ENCODE results near the gene KCNJ11. TPM values are rescaled to one million over a fixed set of nuclear protein-coding genes. Genes with fewer than 3 reads are reported as not detected.
A peak's percentile ranks its signal among the peaks of the same experiment; 100 is the strongest.
"Not testable (repeated sequence)": the region's sequence is repeated elsewhere in the genome, so short reads cannot be mapped to it uniquely, and the experiment has no call there.

The KCNJ11 gene
- total and polyA plus RNA-seq, 2 of the 13 experiments (the other 11 are each of a cell fraction or from before 2014, with no cell fraction given): 0.38 to 1.6 TPM

- in situ Hi-C loops (cut with HindIII; ENCODE audit: extremely low pct_ligation_motif_present, low pct_unique_long_range_greater_than_20kb); BruUV-seq (replicated peaks); H3K27me3 ChIP-seq (ENCODE audit: control insufficient read depth in 1 of 2, insufficient read depth in 2 of 2, low read length in 2 of 2); H2AFZ ChIP-seq (ENCODE audit: low read length); CTCF ChIA-PET (ENCODE audit: low intra/inter-chr PET ratio, low total read pairs); H3K9ac ChIP-seq (ENCODE audit: insufficient read depth, low read depth, low read length); H3K9me3 ChIP-seq (ENCODE audit: low read length); H3K4me2 ChIP-seq (ENCODE audit: low read depth, low read length); H4K20me1 ChIP-seq (ENCODE audit: insufficient read depth, low read length); ATAC-seq; intact Hi-C loops (cut with micrococcal nuclease; ENCODE audit: unreplicated experiment); FAIRE-seq; DNase-seq (ENCODE audit: low spot score); POLR2A ChIA-PET; H3K27ac ChIP-seq (ENCODE audit: extremely low read length, insufficient read depth, low read length); H3K36me3 ChIP-seq (replicated peaks in 1 of 2; ENCODE audit: control insufficient read depth in 1 of 2, insufficient read depth in 2 of 2, low read length in 2 of 2); H3K79me2 ChIP-seq (ENCODE audit: insufficient read depth, low read length); H3K4me3 ChIP-seq (replicated peaks in 1 of 3; ENCODE audit: insufficient read depth in 1 of 3, low read depth in 2 of 3, low read length in 3 of 3): not testable (repeated sequence)
- 37% methylated on average over 5 of the region's 5 CpGs for WGBS (ENCODE audit: low lambda C conversion rate)
- H3K4me1 ChIP-seq (ENCODE audit: insufficient read depth, low read length): peaks cover 10% of the 10 kb centered on the region
These were observed 37.8 kb upstream of the KCNJ11 start for GRCh38 chr11:17426233-17426632.

DNA sequence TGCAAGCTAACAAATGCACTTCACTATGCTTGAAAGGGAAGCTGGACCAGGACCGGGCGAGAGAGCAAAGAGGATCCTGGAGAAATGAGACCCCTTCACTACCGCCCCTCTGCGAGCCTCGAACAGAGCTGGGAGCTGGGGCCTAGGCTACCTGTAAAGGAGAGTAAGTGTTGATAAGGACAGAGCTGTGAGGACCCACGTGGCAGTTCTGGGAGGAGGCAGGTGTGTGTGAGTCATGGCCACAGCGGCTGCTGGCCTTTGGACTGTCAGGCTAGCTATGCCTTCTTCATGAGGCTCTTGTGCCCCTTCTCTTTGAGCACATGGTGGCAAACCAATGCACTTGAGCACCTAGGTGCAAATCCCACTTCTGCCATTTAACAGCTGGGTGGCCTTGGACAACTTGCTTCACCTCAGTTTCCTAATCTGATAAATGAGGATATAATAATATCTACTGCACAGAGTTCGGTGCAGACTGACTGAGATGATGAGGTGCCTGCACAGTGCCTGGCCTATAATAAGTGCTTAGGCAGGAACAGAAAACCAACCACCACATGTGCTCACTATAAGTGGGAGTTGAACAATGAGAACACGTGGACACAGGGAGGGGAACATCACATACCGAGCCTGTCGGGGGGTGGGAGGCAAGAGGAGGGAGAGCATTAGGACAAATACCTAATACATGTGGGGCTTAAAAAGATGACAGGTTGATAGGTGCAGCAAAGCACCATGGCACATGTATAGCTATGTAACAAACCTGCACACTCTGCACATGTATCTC, 35.3 kb upstream of the KCNJ11 start:
- Histone ChIP-seq H3K79me2 (ENCODE audit: insufficient read depth, low read length) (no peaks in the 10 kb centered on the region), H3K27ac (ENCODE audit: extremely low read length, insufficient read depth, low read length) (no peak overlapping the region), H2AFZ (ENCODE audit: low read length) (no peak overlapping the region), H3K4me3 (replicated peaks in 1 of 3; ENCODE audit: insufficient read depth in 1 of 3, low read depth in 2 of 3, low read length in 3 of 3) (no peak overlapping the region), H3K4me1 (ENCODE audit: insufficient read depth, low read length) (peaks cover 10% of the 10 kb centered on the region), H3K36me3 (replicated peaks in 1 of 2; ENCODE audit: control insufficient read depth in 1 of 2, insufficient read depth in 2 of 2, low read length in 2 of 2) (no peaks in the 10 kb centered on the region), H4K20me1 (ENCODE audit: insufficient read depth, low read length) (no peaks in the 10 kb centered on the region), H3K9ac (ENCODE audit: insufficient read depth, low read depth, low read length) (no peak overlapping the region), H3K9me3 (ENCODE audit: low read length) (no peaks in the 10 kb centered on the region), H3K4me2 (ENCODE audit: low read depth, low read length) (no peak overlapping the region), H3K27me3 (ENCODE audit: control insufficient read depth in 1 of 2, insufficient read depth in 2 of 2, low read length in 2 of 2) (peaks cover 5 to 11% of the 10 kb centered on the region in 2 experiments; a peak in 3 of 5 replicates)
- ChIA-PET POLR2A (no interaction called here), CTCF (ENCODE audit: low intra/inter-chr PET ratio, low total read pairs) (no interaction called here)
- peak; percentile 94 for ATAC-seq
- no TSS peak for BruUV-seq (replicated peaks)
- peak; percentile 58 for DNase-seq (ENCODE audit: low spot score)
- in situ Hi-C loops (cut with HindIII; ENCODE audit: extremely low pct_ligation_motif_present, low pct_unique_long_range_greater_than_20kb) (no loop called here), intact Hi-C loops (cut with micrococcal nuclease; ENCODE audit: unreplicated experiment) (no loop called here)
- FAIRE-seq: no peak
- WGBS (ENCODE audit: low lambda C conversion rate): 43% methylated on average over 9 of the region's 11 CpGs
- TF ChIP-seq ZNF790 (CRISPR knock-in tag; IDR thresholded peaks at IDR 0.05; ENCODE audit: borderline replicate concordance) (no peak), ZNF460 (CRISPR knock-in tag; IDR thresholded peaks at IDR 0.05; ENCODE audit: borderline replicate concordance) (no peak), HNRNPH1 (optimal IDR thresholded peaks at IDR 0.05; ENCODE audit: low read depth, low read length) (no peak), DNMT1 (CRISPR knock-in tag; IDR thresholded peaks at IDR 0.05) (no peak), ZFYVE20 (CRISPR knock-in tag; IDR thresholded peaks at IDR 0.05; ENCODE audit: borderline replicate concordance, low read depth) (no peak), SSRP1 (CRISPR knock-in tag; IDR thresholded peaks at IDR 0.05) (no peak), ATF7-NPFF (CRISPR knock-in tag; IDR thresholded peaks at IDR 0.05; ENCODE audit: low read depth) (no peak), ZNF672 (CRISPR knock-in tag; IDR thresholded peaks at IDR 0.05) (no peak), LCORL (IDR thresholded peaks at IDR 0.05) (no peak), LCORL (CRISPR knock-in tag; IDR thresholded peaks at IDR 0.05) (no peak), TRAFD1 (CRISPR knock-in tag; IDR thresholded peaks at IDR 0.05; ENCODE audit: borderline replicate concordance) (no peak), XBP1 (CRISPR knock-in tag; IDR thresholded peaks at IDR 0.05) (no peak), TGIF2 (CRISPR knock-in tag; IDR thresholded peaks at IDR 0.05) (no peak), HDAC2 (CRISPR knock-in tag; IDR thresholded peaks at IDR 0.05) (no peak), ZFX (CRISPR knock-in tag; IDR thresholded peaks at IDR 0.05; ENCODE audit: low read depth) (peak; percentile 55), ZNF30 (CRISPR knock-in tag; IDR thresholded peaks at IDR 0.05) (no peak), ZBTB3 (CRISPR knock-in tag; IDR thresholded peaks at IDR 0.05; ENCODE audit: borderline replicate concordance, low read depth) (no peak), JUNB (CRISPR knock-in tag; IDR thresholded peaks at IDR 0.05; ENCODE audit: borderline replicate concordance) (0 out of 2 replicates have a peak, but pooled peaks have one; percentile 28)
